HEK293 (cell line): ENCODE results near the gene HSD17B14.

ENCODE experiments used
- ZBTB17 ChIP-seq: fragments of 450-650 bp; formaldehyde crosslinking; IDR thresholded peaks from 2 replicates; pipeline ENCODE4 v1.5.1; 2016; ENCODE audit warnings: missing biosample characterization, missing genetic modification characterization
- ZBTB21 ChIP-seq: fragments of 450-650 bp; formaldehyde crosslinking; IDR thresholded peaks from 2 replicates; pipeline ENCODE4 v1.5.1; 2017; ENCODE audit warnings: missing biosample characterization, missing genetic modification characterization
- ZBTB44 ChIP-seq: fragments of 450-650 bp; IDR thresholded peaks from 2 replicates; pipeline ENCODE4 v1.5.1; 2018; ENCODE audit warnings: missing biosample characterization, mild to moderate bottlenecking, missing genetic modification characterization
- ZNF133 ChIP-seq: fragments of 450-650 bp; formaldehyde crosslinking; IDR thresholded peaks from 2 replicates; pipeline ENCODE4 v1.5.1; 2016; ENCODE audit warnings: missing biosample characterization, missing genetic modification characterization
- ZNF146 ChIP-seq: fragments of 450-650 bp; formaldehyde crosslinking; IDR thresholded peaks from 2 replicates; pipeline ENCODE4 v1.5.1; 2016; ENCODE audit warnings: missing biosample characterization, missing genetic modification characterization
- ZNF274 ChIP-seq, 2 experiments: fragments of 200-500 bp in 1 of 2; fragments of 450-650 bp in 1 of 2; sonication (Bioruptor generic) in 1 of 2; formaldehyde crosslinking in 1 of 2; IDR thresholded peaks; 2 replicates each; pipeline versions ENCODE4 v1.5.1 to v1.6.1; 2014 to 2016; ENCODE audit warnings: borderline replicate concordance in 1 of 2, inconsistent platforms in 1 of 2, low read length in 1 of 2, missing biosample characterization in 1 of 2, missing genetic modification characterization in 1 of 2
- ZNF677 ChIP-seq: fragments of 450-650 bp; IDR thresholded peaks from 2 replicates; pipeline ENCODE4 v1.5.0; 2018; ENCODE audit warnings: missing biosample characterization, mild to moderate bottlenecking, missing genetic modification characterization, moderate library complexity
- TF ChIP-seq, protein P1 (sequence below): fragments of 450-650 bp; formaldehyde crosslinking; IDR thresholded peaks from 2 replicates; pipeline ENCODE4 v1.5.1; 2016; ENCODE audit warnings: missing biosample characterization, missing genetic modification characterization
- TF ChIP-seq, protein P2 (sequence below): fragments of 450-650 bp; formaldehyde crosslinking; IDR thresholded peaks from 2 replicates; pipeline ENCODE4 v1.5.1; 2016; ENCODE audit warnings: missing biosample characterization, missing genetic modification characterization
- TF ChIP-seq, protein P3 (sequence below): fragments of 450-650 bp; formaldehyde crosslinking; IDR thresholded peaks from 2 replicates; pipeline ENCODE4 v1.5.1; 2016; ENCODE audit warnings: missing biosample characterization, missing genetic modification characterization

DNA sequence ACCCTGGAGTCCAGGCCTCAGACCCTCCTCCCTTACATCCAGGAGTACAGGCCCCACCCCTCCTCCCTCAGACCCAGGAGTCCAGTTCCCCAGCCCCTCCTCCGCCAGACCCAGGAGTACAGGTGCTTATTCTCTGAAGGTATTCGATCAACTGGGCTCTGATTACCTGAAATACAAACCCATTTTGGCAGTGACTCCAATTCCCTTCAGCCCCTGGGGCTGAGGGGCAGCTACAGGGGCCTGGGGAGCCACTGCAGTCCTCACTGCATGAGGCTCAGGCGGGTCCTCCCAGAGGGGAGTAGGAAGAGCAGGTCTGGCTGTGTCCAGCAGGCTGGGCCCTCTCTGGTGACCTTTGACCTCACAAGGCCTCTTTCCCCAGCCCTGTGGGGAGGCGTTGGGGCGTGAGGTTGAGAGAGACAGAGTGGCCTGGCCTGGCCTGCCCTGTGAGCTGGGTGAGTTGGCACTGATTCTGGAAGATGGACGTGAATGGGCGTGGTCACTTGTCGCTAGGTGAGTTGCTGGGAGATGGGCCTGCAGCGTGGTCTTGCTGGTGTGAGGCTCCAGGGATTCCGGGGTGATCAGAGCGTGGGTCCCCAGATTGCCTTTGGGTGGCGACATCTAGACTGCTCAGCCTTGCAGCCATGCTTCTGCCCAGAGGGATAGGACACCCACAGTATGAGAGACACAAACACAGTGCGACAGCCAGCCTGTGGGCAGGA is 28.5 kb downstream of the HSD17B14 start:
- no peak for TF ChIP-seq ZNF677
- TF ChIP-seq ZBTB44 (tag by site-specific recombination): no peak
- TF ChIP-seq, protein P1, sequence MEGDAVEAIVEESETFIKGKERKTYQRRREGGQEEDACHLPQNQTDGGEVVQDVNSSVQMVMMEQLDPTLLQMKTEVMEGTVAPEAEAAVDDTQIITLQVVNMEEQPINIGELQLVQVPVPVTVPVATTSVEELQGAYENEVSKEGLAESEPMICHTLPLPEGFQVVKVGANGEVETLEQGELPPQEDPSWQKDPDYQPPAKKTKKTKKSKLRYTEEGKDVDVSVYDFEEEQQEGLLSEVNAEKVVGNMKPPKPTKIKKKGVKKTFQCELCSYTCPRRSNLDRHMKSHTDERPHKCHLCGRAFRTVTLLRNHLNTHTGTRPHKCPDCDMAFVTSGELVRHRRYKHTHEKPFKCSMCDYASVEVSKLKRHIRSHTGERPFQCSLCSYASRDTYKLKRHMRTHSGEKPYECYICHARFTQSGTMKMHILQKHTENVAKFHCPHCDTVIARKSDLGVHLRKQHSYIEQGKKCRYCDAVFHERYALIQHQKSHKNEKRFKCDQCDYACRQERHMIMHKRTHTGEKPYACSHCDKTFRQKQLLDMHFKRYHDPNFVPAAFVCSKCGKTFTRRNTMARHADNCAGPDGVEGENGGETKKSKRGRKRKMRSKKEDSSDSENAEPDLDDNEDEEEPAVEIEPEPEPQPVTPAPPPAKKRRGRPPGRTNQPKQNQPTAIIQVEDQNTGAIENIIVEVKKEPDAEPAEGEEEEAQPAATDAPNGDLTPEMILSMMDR (tag by site-specific recombination): no peak
- no peak for TF ChIP-seq ZBTB17
- no peak for TF ChIP-seq ZNF146
- TF ChIP-seq ZNF274 (IDR thresholded peaks at IDR 0.05; ENCODE audit: low read length): no peak
- no peak for TF ChIP-seq ZNF274 (tag by site-specific recombination; IDR thresholded peaks at IDR 0.05; ENCODE audit: borderline replicate concordance)
- no peak for TF ChIP-seq ZNF133
- TF ChIP-seq, protein P2, sequence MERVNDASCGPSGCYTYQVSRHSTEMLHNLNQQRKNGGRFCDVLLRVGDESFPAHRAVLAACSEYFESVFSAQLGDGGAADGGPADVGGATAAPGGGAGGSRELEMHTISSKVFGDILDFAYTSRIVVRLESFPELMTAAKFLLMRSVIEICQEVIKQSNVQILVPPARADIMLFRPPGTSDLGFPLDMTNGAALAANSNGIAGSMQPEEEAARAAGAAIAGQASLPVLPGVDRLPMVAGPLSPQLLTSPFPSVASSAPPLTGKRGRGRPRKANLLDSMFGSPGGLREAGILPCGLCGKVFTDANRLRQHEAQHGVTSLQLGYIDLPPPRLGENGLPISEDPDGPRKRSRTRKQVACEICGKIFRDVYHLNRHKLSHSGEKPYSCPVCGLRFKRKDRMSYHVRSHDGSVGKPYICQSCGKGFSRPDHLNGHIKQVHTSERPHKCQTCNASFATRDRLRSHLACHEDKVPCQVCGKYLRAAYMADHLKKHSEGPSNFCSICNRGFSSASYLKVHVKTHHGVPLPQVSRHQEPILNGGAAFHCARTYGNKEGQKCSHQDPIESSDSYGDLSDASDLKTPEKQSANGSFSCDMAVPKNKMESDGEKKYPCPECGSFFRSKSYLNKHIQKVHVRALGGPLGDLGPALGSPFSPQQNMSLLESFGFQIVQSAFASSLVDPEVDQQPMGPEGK (tag by site-specific recombination): no peak
- no peak for TF ChIP-seq ZBTB21 (tag by site-specific recombination)
- TF ChIP-seq, protein P3, sequence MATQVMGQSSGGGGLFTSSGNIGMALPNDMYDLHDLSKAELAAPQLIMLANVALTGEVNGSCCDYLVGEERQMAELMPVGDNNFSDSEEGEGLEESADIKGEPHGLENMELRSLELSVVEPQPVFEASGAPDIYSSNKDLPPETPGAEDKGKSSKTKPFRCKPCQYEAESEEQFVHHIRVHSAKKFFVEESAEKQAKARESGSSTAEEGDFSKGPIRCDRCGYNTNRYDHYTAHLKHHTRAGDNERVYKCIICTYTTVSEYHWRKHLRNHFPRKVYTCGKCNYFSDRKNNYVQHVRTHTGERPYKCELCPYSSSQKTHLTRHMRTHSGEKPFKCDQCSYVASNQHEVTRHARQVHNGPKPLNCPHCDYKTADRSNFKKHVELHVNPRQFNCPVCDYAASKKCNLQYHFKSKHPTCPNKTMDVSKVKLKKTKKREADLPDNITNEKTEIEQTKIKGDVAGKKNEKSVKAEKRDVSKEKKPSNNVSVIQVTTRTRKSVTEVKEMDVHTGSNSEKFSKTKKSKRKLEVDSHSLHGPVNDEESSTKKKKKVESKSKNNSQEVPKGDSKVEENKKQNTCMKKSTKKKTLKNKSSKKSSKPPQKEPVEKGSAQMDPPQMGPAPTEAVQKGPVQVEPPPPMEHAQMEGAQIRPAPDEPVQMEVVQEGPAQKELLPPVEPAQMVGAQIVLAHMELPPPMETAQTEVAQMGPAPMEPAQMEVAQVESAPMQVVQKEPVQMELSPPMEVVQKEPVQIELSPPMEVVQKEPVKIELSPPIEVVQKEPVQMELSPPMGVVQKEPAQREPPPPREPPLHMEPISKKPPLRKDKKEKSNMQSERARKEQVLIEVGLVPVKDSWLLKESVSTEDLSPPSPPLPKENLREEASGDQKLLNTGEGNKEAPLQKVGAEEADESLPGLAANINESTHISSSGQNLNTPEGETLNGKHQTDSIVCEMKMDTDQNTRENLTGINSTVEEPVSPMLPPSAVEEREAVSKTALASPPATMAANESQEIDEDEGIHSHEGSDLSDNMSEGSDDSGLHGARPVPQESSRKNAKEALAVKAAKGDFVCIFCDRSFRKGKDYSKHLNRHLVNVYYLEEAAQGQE (tag by site-specific recombination): no peak
